Activated naive CD8-positive, alpha-beta T cell treated with anti-CD3 and anti-CD28 coated beads, Interleukin-2, amount 50 U/mL, for 24 hours (primary cell): ENCODE results near the gene NXPH4.

ENCODE experiments used
- ATAC-seq: fragments of 150-1000 bp; cut with Tn5 transposase; one replicate; pipeline ENCODE4 v1.10.0; 2021
- DNase-seq: peaks from one replicate; pipeline ENCODE4 v3.0.0; 2021
- H3K27ac Mint-ChIP-seq: one replicate; pipeline ENCODE4 v1.8.0; 2021; ENCODE audit warnings: mild to moderate bottlenecking, mixed read lengths
- H3K27me3 Mint-ChIP-seq: one replicate; pipeline ENCODE4 v1.8.0; 2021; ENCODE audit warnings: mixed read lengths
- H3K36me3 Mint-ChIP-seq: one replicate; pipeline ENCODE4 v1.8.0; 2021; ENCODE audit warnings: low read depth, mixed read lengths
- H3K4me1 Mint-ChIP-seq: one replicate; pipeline ENCODE4 v1.8.0; 2021; ENCODE audit warnings: mixed read lengths
- H3K4me3 Mint-ChIP-seq: one replicate; pipeline ENCODE4 v1.8.0; 2021; ENCODE audit warnings: mild to moderate bottlenecking, moderate library complexity, mixed read lengths
- H3K9me3 Mint-ChIP-seq: one replicate; pipeline ENCODE4 v1.8.0; 2021; ENCODE audit warnings: mixed read lengths

The NXPH4 gene

DNA sequence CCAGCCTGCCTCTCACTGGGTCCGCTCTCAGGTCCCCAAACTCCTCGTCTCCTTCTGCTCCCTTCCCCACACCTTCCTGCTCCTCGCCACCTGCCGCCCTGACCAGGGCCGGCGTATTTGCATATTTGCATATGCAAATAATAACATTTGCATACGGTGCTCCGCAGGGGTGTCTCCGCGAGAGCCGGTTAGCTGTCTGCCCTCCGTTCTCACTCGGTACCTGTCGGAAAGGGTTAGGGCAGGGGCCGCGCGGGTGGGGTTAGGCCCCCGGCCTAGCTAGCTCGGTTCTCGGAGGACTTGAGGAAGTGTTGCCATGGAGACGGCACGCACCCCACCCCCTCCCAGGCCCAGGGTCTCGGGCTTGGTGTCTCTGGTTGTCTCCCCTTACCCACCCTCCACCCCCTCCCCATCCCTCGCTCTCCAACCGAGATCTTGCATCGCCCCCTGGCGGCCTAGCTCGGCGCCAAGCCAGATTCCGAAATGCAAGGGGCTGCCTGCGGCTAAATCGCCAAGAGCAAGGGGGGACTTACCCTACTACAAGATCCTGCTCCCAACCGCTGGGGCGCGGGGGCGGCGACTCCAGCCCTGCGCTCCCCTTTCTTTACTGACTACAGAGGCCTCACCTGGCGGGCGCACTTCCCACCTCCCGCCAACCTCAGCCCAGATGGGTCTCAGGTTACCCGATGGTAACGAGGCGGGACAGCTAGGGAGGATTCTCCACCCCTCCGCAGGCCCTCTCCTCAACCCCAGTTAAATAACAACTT lies 26.3 kb downstream of the NXPH4 start:
- H3K27ac Mint-ChIP-seq, result no peak overlapping the region
- H3K4me1 Mint-ChIP-seq, result peaks cover 43% of the 10 kb centered on the region
- peaks cover 49% of the 10 kb centered on the region for H3K27me3 Mint-ChIP-seq

DNA sequence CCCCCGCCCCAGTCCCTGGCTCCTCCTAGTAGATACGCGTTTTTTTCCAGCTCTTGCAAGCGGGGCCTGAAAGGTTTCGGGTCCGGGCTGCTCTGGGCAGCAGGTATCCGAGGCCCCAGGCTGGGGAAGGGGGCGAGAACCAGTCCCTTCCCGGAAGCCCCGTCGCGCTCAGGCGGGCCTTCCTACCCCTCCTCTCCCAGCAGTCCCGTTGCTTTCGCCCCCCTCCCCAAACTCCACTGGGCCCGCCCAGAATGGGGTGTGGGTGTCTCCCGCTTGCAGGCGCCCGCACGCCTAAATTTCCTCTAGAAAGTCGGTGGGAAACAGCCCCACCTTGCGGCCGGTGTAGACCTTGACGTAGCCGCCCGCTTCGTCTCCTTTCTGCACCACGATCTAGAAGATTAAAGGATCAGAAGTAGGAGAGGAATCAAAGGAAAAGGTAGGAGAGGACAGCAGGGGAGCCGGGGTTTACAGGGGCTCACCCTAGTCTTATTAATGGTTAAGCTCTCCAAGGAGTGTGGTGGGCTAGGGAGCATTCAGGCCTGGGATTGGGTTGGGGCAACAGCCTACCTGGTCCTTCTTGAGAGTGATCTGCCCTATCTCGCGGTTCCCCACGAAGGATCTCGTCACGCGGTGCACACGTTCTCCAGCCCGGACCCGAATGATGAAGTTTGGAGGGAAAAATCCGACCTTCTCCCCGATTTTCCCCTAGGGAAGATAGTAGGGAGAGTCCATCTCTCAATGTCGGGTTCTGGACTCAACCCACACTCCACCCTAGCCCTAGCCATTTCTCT lies 27.1 kb downstream of the NXPH4 start:
- Mint-ChIP-seq H3K36me3 (no peaks in the 10 kb centered on the region), H3K9me3 (no peaks in the 10 kb centered on the region), H3K4me1 (peaks cover 42% of the 10 kb centered on the region), H3K27me3 (peaks cover 44% of the 10 kb centered on the region), H3K4me3 (peak overlapping the region; percentile 58), H3K27ac (no peak overlapping the region)
- no peak for ATAC-seq
- DNase-seq, result peak; percentile 89

More for the DNA sequence above, 26.3 kb downstream of the NXPH4 start:
- Mint-ChIP-seq H3K36me3 (no peaks in the 10 kb centered on the region), H3K4me3 (peak overlapping the region; percentile 58), H3K9me3 (no peaks in the 10 kb centered on the region)
- peak; percentile 85 for DNase-seq
- ATAC-seq, result peak; percentile 3

DNA sequence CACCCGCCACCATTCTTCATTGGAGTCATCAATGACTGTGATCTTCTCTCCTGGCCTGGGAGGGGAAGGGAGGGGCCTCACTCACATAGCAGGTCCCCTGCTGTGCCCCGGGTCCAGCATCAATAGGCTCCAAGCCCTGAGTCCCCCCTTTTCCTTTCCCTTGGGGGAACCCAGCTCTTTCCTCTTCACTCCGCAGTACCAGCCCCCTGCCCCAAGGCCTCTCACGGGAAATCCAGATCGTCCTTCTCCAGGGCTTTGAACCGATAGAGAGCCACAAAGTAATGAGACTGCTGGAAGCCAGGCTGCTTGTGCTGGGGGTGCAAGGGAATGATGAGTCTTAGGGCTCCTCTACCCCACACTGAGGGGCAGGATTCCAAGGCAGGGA lies 27.7 kb downstream of the NXPH4 start:
- Mint-ChIP-seq H3K36me3 (no peaks in the 10 kb centered on the region), H3K9me3 (no peaks in the 10 kb centered on the region), H3K27me3 (peaks cover 41% of the 10 kb centered on the region), H3K4me3 (no peak overlapping the region), H3K27ac (no peak overlapping the region), H3K4me1 (peaks cover 45% of the 10 kb centered on the region)
- no peak for DNase-seq
- no peak for ATAC-seq

DNA sequence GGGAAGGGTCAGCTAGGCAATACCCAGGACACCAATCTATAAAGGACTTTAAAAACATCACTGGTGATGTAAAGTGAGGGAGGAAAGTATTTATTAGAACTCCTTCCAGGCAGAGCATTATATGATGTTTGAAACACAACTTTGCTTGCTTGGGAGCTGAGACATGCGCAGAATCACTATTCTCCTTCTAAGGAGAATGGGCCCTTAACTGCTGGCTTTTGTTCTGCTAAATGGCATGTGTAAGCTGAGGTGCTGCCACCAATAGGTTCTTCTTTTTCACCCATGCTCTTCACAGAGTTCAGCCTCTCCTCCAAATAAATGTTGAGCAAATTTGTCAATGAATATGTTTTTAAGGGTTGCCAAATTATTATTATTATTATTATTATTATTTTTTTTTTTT lies 30.4 kb downstream of the NXPH4 start:
- no peak for ATAC-seq
- H3K4me3 Mint-ChIP-seq, result no peak overlapping the region
- peaks cover 20% of the 10 kb centered on the region for H3K27me3 Mint-ChIP-seq
- H3K27ac Mint-ChIP-seq, result no peak overlapping the region
- no peaks in the 10 kb centered on the region for H3K36me3 Mint-ChIP-seq
- H3K9me3 Mint-ChIP-seq, result no peaks in the 10 kb centered on the region
- peaks cover 23% of the 10 kb centered on the region for H3K4me1 Mint-ChIP-seq
- no peak for DNase-seq

DNA sequence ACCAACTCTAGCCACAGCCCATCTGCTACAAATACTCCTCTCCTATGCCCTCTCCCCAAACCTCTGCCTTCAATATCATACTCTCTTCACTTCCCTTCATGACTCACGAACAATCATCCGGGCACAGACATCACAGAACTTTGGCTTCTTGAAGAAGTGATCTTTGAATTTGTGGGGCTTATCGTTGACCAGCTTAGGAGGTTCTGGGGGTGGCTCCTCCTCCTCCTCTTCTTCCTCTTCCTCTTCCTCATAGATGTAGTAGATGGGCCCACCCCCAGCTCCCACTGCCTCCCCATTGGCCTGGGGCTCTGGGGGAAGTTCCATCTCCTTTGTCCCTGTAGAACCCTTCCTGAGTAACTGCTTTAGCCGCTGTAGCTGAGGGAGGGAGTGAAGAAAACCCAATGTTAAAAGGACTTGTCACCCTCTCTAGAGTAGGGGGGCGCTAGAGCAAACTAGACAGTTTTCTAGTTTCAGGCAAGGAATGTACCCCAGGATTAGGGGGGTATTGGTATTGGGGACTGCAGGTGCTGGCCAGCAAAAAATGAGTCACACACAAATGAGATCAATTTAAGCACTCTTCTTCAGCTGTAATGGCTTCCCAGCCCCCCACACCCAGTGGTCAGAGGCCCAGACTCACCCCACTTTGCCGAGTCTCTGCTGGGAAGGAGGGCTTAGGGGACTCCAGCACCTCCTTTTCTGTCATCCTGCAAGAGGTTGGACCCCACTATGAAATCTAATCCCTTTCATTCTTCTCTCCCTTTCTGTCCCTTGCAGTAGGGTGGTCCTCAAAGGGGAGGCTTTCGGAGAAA lies 32.5 kb downstream of the NXPH4 start:
- Mint-ChIP-seq H3K4me1 (peaks cover 8% of the 10 kb centered on the region), H3K27me3 (peaks cover 9% of the 10 kb centered on the region), H3K27ac (no peak overlapping the region), H3K9me3 (no peaks in the 10 kb centered on the region), H3K36me3 (no peaks in the 10 kb centered on the region), H3K4me3 (no peak overlapping the region)
- ATAC-seq (peak; percentile 62), DNase-seq (no peak)

DNA sequence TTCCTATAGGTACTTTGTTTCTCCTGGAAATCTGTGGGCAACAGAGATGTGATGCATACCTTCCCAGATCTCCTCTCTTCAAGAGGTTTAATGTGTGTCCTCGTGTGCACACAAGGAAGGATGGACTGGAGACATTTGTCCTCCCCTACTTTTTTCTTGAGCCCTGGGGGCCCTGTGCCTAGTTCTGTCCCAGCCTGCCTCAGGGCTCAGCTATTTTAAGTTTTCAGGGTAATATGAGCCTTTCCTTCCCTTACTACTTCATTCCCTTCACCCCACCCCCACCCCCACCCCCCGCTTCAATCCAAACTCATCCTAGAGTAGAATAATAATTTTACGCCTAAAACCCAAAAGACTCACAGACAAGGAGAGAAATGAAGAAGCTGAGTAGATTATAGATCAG lies 33.9 kb downstream of the NXPH4 start:
- Mint-ChIP-seq H3K4me1 (peaks cover 7% of the 10 kb centered on the region), H3K27ac (no peak overlapping the region), H3K36me3 (no peaks in the 10 kb centered on the region), H3K27me3 (no peaks in the 10 kb centered on the region), H3K4me3 (no peak overlapping the region), H3K9me3 (no peaks in the 10 kb centered on the region)
- DNase-seq (no peak), ATAC-seq (no peak)

DNA sequence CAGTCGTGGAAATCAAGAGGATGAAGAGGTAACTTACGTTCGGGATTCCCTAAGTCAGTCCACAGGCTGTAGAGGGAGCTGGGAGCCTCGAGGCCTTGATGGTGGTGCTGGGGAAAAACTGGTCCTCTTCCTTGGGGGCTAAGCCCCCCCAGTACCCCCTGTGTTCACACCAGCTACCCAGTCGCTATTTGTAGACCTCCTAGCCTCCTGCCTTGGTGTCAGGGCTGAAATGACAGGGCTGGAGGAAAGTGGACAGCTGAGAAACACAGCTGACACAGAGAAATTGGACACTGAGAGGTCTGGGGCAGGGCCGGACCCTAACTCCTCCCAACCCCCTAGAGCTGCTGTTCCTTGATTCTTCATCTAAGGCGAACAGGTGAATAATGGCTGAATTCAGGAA lies 34.4 kb downstream of the NXPH4 start, which contains the start of gene STAC3:
Gene STAC3, minus strand, starts transcription at position 232 of the 400 bp plus-strand sequence. CDS start 1,551 bp downstream, outside the sequence.
- H3K4me3 Mint-ChIP-seq, result no peak within 1 kb of the TSS
- H3K36me3 Mint-ChIP-seq, result no peaks in the 10 kb centered on the region
- peaks cover 7% of the 10 kb centered on the region for H3K4me1 Mint-ChIP-seq
- H3K27me3 Mint-ChIP-seq, result no peaks in the 10 kb centered on the region
- DNase-seq (no peak), ATAC-seq (no peak)
- H3K27ac Mint-ChIP-seq, result no peak within 1 kb of the TSS
- H3K9me3 Mint-ChIP-seq, result no peaks in the 10 kb centered on the region

DNA sequence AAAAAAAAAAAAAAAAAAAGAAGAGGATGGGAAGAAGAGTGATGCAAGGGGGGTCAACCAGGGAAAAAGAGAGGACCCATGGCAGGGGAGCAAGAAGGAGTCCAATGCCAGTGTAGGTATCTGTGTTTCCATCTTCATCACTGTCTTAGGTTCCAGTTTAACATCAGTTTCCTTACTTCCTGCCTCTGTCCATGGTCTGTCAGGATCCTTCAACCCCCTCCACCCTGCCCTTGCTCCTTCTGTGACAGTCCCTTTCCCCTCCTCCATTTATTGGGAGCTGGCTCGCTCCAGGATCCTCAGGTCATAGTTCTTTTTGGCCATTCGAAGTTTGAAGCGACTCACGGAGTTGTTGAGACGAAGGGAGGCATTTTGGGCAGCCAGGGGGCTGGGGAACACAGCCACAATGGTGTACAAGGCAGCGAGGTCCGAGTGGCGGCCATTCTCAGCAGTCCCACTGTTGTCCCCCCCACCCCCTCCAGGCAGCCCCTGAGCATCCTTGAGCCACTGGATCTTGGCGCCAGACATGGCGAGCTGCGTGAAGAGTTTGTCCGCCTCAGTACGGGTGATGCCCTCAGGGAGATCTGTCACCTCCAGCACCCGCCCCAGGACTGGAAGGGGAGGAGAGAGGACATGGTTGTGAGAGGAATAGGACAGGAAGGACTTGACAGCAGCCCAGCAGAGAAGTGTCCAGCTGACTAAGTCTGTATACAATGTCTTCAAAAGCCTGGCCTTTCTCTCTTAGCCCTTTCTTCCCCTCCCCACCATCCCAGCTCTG lies 38.1 kb downstream of the NXPH4 start:
- H3K36me3 Mint-ChIP-seq, result peaks cover 2% of the 10 kb centered on the region
- no peaks in the 10 kb centered on the region for H3K4me1 Mint-ChIP-seq
- no peak for ATAC-seq
- no peak overlapping the region for H3K4me3 Mint-ChIP-seq
- H3K27me3 Mint-ChIP-seq, result no peaks in the 10 kb centered on the region
- H3K9me3 Mint-ChIP-seq, result no peaks in the 10 kb centered on the region
- no peak for DNase-seq
- no peak overlapping the region for H3K27ac Mint-ChIP-seq

DNA sequence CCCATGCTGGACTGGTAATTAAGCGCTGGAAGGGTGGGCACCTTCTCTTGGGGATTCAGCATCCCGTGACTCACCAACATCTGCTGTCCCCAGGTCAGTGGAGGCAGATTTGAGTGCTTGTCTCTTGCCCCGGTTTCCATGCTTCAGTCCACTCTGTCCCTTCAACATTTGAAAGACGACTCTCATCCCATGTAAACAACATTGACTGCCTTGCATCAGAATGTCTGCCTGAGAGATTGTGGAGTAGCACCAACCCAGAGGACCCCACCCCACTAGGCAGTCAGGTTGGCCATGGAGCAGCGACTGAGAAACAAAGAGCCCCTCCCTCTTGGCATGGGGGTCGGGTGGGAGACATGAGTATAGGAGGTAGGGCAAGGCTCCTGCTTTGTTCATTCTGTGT lies 39.3 kb downstream of the NXPH4 start:
- Mint-ChIP-seq H3K27ac (no peak overlapping the region), H3K36me3 (peaks cover 2% of the 10 kb centered on the region), H3K4me3 (no peak overlapping the region), H3K9me3 (no peaks in the 10 kb centered on the region), H3K4me1 (no peaks in the 10 kb centered on the region), H3K27me3 (no peaks in the 10 kb centered on the region)
- no peak for ATAC-seq
- DNase-seq, result no peak

DNA sequence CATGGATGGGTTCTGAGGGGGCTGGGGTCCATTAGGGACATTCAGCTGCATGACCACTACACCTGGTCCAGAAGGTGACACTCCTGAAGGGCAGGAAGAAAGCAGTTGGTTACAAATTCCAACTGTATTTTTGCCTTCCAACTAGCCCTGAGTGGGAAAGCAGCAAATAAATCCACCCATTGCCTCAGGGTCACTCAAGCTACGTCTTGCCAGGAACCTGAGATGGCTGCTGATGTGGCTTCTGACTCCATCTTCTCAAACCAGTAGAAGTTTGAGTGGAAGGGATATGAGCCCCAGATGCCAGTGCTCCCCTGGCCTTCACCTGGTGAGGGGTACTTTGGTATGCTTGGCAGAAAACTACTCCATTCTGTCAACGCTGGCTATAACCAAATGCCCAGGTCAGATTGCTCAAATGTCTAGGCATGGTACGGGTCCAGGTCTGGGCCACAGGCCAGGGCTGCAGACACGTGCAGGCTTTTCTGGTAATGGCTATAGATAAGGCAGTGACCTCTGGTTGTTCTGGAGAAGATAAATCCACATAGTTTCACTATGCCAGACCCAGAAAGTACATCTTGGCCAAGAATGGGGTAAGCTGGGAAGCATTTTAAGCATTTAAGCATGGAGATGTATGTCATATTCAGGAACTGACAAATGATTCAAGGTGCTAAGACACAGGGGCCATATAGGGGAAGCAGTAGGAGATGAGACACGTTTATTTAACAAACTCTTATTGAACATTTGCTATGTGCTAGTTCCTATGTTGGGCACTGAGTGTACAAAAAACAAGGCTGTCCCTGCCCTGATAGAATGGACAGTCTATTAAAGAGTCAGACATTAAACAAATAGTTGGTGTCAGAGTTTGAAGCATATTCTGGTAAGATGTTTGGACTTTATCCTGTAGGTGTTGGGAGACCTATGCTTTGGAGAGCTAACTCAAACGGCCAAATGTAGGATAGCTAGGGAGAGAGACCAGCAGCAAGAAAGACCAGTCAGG lies 42.7 kb downstream of the NXPH4 start:
- ATAC-seq (no peak), DNase-seq (no peak)
- no peaks in the 10 kb centered on the region for H3K27me3 Mint-ChIP-seq
- H3K9me3 Mint-ChIP-seq, result no peaks in the 10 kb centered on the region
- H3K4me1 Mint-ChIP-seq, result peaks cover 4% of the 10 kb centered on the region
- H3K4me3 Mint-ChIP-seq, result no peak overlapping the region
- peaks cover 8% of the 10 kb centered on the region for H3K36me3 Mint-ChIP-seq
- H3K27ac Mint-ChIP-seq, result no peak overlapping the region

DNA sequence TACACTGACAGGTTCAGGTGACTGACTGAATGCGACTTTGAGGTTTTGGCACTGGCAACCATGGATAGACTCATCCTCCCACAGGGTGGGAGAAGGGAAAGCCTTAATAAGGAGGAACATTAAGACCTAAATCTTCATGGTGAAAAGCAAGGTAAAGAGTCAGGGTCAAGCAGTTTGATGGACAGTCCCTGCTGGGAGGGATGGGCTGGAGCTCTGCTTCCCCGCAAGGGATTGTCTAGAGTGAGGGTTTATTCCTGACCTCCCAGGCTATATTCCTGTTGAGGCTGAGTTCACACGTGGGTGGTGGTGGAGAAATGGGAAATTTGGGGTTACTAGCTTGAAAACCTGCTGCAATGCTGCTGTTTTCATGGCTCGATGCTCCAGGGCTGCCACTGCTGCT lies 43.8 kb downstream of the NXPH4 start:
- Mint-ChIP-seq H3K36me3 (peaks cover 11% of the 10 kb centered on the region), H3K4me3 (no peak overlapping the region), H3K9me3 (no peaks in the 10 kb centered on the region), H3K27me3 (no peaks in the 10 kb centered on the region), H3K4me1 (peaks cover 4% of the 10 kb centered on the region), H3K27ac (no peak overlapping the region)
- DNase-seq, result no peak
- no peak for ATAC-seq

DNA sequence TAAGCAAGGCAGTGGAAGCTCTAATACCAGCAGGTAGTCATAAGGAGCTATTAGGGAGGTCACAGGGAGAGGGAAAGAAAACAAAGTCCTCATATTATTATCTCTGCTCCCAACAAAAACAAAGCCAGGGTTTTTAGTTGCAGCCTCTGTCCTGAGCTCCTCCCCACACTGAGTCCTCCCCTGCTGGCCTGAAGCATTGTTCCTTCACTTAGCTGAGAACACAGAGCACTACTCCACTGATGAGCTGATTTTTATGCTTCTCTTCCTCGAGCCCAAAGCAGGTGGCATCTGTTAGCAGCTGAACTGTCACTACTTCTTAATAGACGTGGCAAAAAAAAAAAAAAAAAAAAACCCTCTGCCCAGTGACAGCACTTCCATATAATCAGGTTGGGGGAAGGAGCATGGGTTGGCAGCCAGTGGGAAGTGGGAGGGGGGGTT lies 44.9 kb downstream of the NXPH4 start:
- Mint-ChIP-seq H3K4me3 (no peak overlapping the region), H3K27ac (no peak overlapping the region), H3K27me3 (no peaks in the 10 kb centered on the region), H3K36me3 (peaks cover 11% of the 10 kb centered on the region), H3K4me1 (peaks cover 4% of the 10 kb centered on the region), H3K9me3 (no peaks in the 10 kb centered on the region)
- ATAC-seq (no peak), DNase-seq (no peak)

DNA sequence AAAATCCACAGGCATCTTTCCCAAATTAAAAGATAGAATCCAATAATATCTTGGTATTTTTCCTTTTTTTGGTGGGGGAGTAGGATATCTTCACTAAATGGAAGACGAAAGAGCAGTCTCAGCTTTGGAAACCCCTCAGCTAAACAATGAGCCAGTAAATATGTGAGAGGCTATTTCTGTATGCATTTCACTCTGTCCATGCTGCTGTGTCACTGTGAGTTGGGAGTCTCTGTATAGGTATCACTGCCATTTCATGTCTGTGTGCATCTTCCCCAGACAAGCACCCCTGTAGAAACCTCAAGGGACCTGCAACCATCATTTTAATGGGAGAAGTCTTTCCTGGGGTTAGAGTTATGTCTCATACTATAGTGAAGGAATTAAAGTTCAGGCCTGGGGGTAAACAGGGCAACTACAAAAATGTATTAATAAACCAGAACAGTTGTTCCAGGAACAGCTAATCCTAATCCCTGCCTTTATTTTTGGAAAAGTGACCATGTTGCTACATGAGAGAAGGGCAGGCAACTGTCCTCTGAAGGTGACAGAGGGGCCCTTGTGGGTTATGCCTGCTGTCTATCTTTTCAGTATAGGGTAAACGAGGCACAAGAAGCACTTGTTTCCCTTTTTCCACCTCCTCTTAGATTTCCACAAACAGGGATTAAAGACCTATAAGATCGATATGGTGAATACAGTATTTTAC lies 45.7 kb downstream of the NXPH4 start:
- Mint-ChIP-seq H3K27me3 (no peaks in the 10 kb centered on the region), H3K27ac (no peak overlapping the region), H3K9me3 (no peaks in the 10 kb centered on the region), H3K4me3 (no peak overlapping the region), H3K4me1 (peaks cover 5% of the 10 kb centered on the region), H3K36me3 (peaks cover 13% of the 10 kb centered on the region)
- DNase-seq, result no peak
- ATAC-seq, result no peak
